ENCODE data around the gene CTNNA1.
"Not testable (repeated sequence)": the region's sequence is repeated elsewhere in the genome, so short reads cannot be mapped to it uniquely, and the experiment has no call there.

Gene CTNNA1

GRCh38 chr5:138712791-138713190, 40.4 kb upstream of the CTNNA1 start:
- Histone ChIP-seq H3K27me3 (ENCODE audit: control insufficient read depth in 5 of 5, insufficient read depth in 4 of 5, low read length in 5 of 5) (peaks cover 0 to 3% (median 0%) of the 10 kb centered on the region in 5 donors), H3K9ac (ENCODE audit: low read length in 5 of 5) (no peak overlapping the region), H3K4me1 (ENCODE audit: control insufficient read depth in 5 of 5, insufficient read depth in 5 of 5, low read length in 5 of 5) (no peaks in the 10 kb centered on the region), H3K4me3 (ENCODE audit: low read depth in 1 of 5, low read length in 5 of 5) (no peak overlapping the region), H3K36me3 (ENCODE audit: control insufficient read depth in 5 of 5, insufficient read depth in 5 of 5, low read length in 5 of 5) (no peaks in the 10 kb centered on the region), H3K9me3 (ENCODE audit: control insufficient read depth in 5 of 5, low read length in 5 of 5) (no peaks in the 10 kb centered on the region), H3K27ac (ENCODE audit: low read depth, low read length) (no peak overlapping the region)

GRCh38 chr5:138713247-138713646, 40.0 kb upstream of the CTNNA1 start:
- Histone ChIP-seq H3K36me3 (ENCODE audit: control insufficient read depth in 5 of 5, insufficient read depth in 5 of 5, low read length in 5 of 5) (no peaks in the 10 kb centered on the region), H3K27me3 (ENCODE audit: control insufficient read depth in 5 of 5, insufficient read depth in 4 of 5, low read length in 5 of 5) (peaks cover 0 to 3% (median 0%) of the 10 kb centered on the region in 5 donors), H3K4me3 (ENCODE audit: low read depth in 1 of 5, low read length in 5 of 5) (no peak overlapping the region), H3K9ac (ENCODE audit: low read length in 5 of 5) (no peak overlapping the region), H3K27ac (ENCODE audit: low read depth, low read length) (no peak overlapping the region), H3K4me1 (ENCODE audit: control insufficient read depth in 5 of 5, insufficient read depth in 5 of 5, low read length in 5 of 5) (no peaks in the 10 kb centered on the region), H3K9me3 (ENCODE audit: control insufficient read depth in 5 of 5, low read length in 5 of 5) (no peaks in the 10 kb centered on the region)

- no peaks in the 10 kb centered on the region for H3K9me3 ChIP-seq (ENCODE audit: control insufficient read depth in 5 of 5, low read length in 5 of 5)
- no peaks in the 10 kb centered on the region for H3K4me1 ChIP-seq (ENCODE audit: control insufficient read depth in 5 of 5, insufficient read depth in 5 of 5, low read length in 5 of 5)
- H3K27me3 ChIP-seq (ENCODE audit: control insufficient read depth in 5 of 5, insufficient read depth in 4 of 5, low read length in 5 of 5), result peaks cover 0 to 3% (median 0%) of the 10 kb centered on the region in 5 donors
- H3K4me3 ChIP-seq (ENCODE audit: low read depth in 1 of 5, low read length in 5 of 5), result no peak overlapping the region
- no peaks in the 10 kb centered on the region for H3K36me3 ChIP-seq (ENCODE audit: control insufficient read depth in 5 of 5, insufficient read depth in 5 of 5, low read length in 5 of 5)
- H3K27ac ChIP-seq (ENCODE audit: low read depth, low read length), result no peak overlapping the region
- H3K9ac ChIP-seq (ENCODE audit: low read length in 5 of 5), result no peak overlapping the region
Observed at GRCh38 chr5:138714694-138715093, 38.5 kb upstream of the CTNNA1 start.

GRCh38 chr5:138715931-138716432, 37.2 kb upstream of the CTNNA1 start:
- H3K9ac ChIP-seq (ENCODE audit: low read length in 5 of 5); H3K27me3 ChIP-seq (ENCODE audit: control insufficient read depth in 5 of 5, insufficient read depth in 4 of 5, low read length in 5 of 5); H3K27ac ChIP-seq (ENCODE audit: low read depth, low read length); H3K4me3 ChIP-seq (ENCODE audit: low read depth in 1 of 5, low read length in 5 of 5); H3K9me3 ChIP-seq (ENCODE audit: control insufficient read depth in 5 of 5, low read length in 5 of 5); H3K36me3 ChIP-seq (ENCODE audit: control insufficient read depth in 5 of 5, insufficient read depth in 5 of 5, low read length in 5 of 5); H3K4me1 ChIP-seq (ENCODE audit: control insufficient read depth in 5 of 5, insufficient read depth in 5 of 5, low read length in 5 of 5): not testable (repeated sequence)

- peaks cover 0 to 3% (median 0%) of the 10 kb centered on the region in 5 donors for H3K27me3 ChIP-seq (ENCODE audit: control insufficient read depth in 5 of 5, insufficient read depth in 4 of 5, low read length in 5 of 5)
- no peak overlapping the region for H3K27ac ChIP-seq (ENCODE audit: low read depth, low read length)
- H3K9me3 ChIP-seq (ENCODE audit: control insufficient read depth in 5 of 5, low read length in 5 of 5), result no peaks in the 10 kb centered on the region
- no peak overlapping the region for H3K4me3 ChIP-seq (ENCODE audit: low read depth in 1 of 5, low read length in 5 of 5)
- H3K36me3 ChIP-seq (ENCODE audit: control insufficient read depth in 5 of 5, insufficient read depth in 5 of 5, low read length in 5 of 5), result no peaks in the 10 kb centered on the region
- no peak overlapping the region for H3K9ac ChIP-seq (ENCODE audit: low read length in 5 of 5)
- H3K4me1 ChIP-seq (ENCODE audit: control insufficient read depth in 5 of 5, insufficient read depth in 5 of 5, low read length in 5 of 5), result no peaks in the 10 kb centered on the region
Observed at GRCh38 chr5:138716456-138716924, 36.7 kb upstream of the CTNNA1 start.

- no peak overlapping the region for H3K4me3 ChIP-seq (ENCODE audit: low read depth in 1 of 5, low read length in 5 of 5)
- H3K27me3 ChIP-seq (ENCODE audit: control insufficient read depth in 5 of 5, insufficient read depth in 4 of 5, low read length in 5 of 5), result peaks cover 0 to 3% (median 0%) of the 10 kb centered on the region in 5 donors
- H3K36me3 ChIP-seq (ENCODE audit: control insufficient read depth in 5 of 5, insufficient read depth in 5 of 5, low read length in 5 of 5), result no peaks in the 10 kb centered on the region
- no peaks in the 10 kb centered on the region for H3K4me1 ChIP-seq (ENCODE audit: control insufficient read depth in 5 of 5, insufficient read depth in 5 of 5, low read length in 5 of 5)
- H3K9me3 ChIP-seq (ENCODE audit: control insufficient read depth in 5 of 5, low read length in 5 of 5), result no peaks in the 10 kb centered on the region
- no peak overlapping the region for H3K27ac ChIP-seq (ENCODE audit: low read depth, low read length)
- no peak overlapping the region for H3K9ac ChIP-seq (ENCODE audit: low read length in 5 of 5)
Observed at GRCh38 chr5:138717399-138717798, 35.8 kb upstream of the CTNNA1 start.

- peaks cover 0 to 3% (median 0%) of the 10 kb centered on the region in 5 donors for H3K27me3 ChIP-seq (ENCODE audit: control insufficient read depth in 5 of 5, insufficient read depth in 4 of 5, low read length in 5 of 5)
- H3K27ac ChIP-seq (ENCODE audit: low read depth, low read length), result no peak overlapping the region
- H3K4me3 ChIP-seq (ENCODE audit: low read depth in 1 of 5, low read length in 5 of 5), result no peak overlapping the region
- no peaks in the 10 kb centered on the region for H3K9me3 ChIP-seq (ENCODE audit: control insufficient read depth in 5 of 5, low read length in 5 of 5)
- H3K9ac ChIP-seq (ENCODE audit: low read length in 5 of 5), result no peak overlapping the region
- no peaks in the 10 kb centered on the region for H3K36me3 ChIP-seq (ENCODE audit: control insufficient read depth in 5 of 5, insufficient read depth in 5 of 5, low read length in 5 of 5)
- H3K4me1 ChIP-seq (ENCODE audit: control insufficient read depth in 5 of 5, insufficient read depth in 5 of 5, low read length in 5 of 5), result peaks cover 0 to 7% (median 6%) of the 10 kb centered on the region in 5 donors
Observed at GRCh38 chr5:138719811-138720210, 33.4 kb upstream of the CTNNA1 start.

- no peaks in the 10 kb centered on the region for H3K9me3 ChIP-seq (ENCODE audit: control insufficient read depth in 5 of 5, low read length in 5 of 5)
- H3K4me1 ChIP-seq (ENCODE audit: control insufficient read depth in 5 of 5, insufficient read depth in 5 of 5, low read length in 5 of 5), result peaks cover 0 to 17% (median 16%) of the 10 kb centered on the region in 5 donors
- no peak overlapping the region for H3K9ac ChIP-seq (ENCODE audit: low read length in 5 of 5)
- no peaks in the 10 kb centered on the region for H3K27me3 ChIP-seq (ENCODE audit: control insufficient read depth in 5 of 5, insufficient read depth in 4 of 5, low read length in 5 of 5)
- H3K27ac ChIP-seq (ENCODE audit: low read depth, low read length), result no peak overlapping the region
- no peak overlapping the region for H3K4me3 ChIP-seq (ENCODE audit: low read depth in 1 of 5, low read length in 5 of 5)
- no peaks in the 10 kb centered on the region for H3K36me3 ChIP-seq (ENCODE audit: control insufficient read depth in 5 of 5, insufficient read depth in 5 of 5, low read length in 5 of 5)
Observed at GRCh38 chr5:138720840-138721239, 32.4 kb upstream of the CTNNA1 start.

GRCh38 chr5:138721979-138722378, 31.2 kb upstream of the CTNNA1 start:
- Histone ChIP-seq H3K9ac (ENCODE audit: low read length in 5 of 5) (no peak overlapping the region), H3K27me3 (ENCODE audit: control insufficient read depth in 5 of 5, insufficient read depth in 4 of 5, low read length in 5 of 5) (no peaks in the 10 kb centered on the region), H3K27ac (ENCODE audit: low read depth, low read length) (no peak overlapping the region), H3K4me3 (ENCODE audit: low read depth in 1 of 5, low read length in 5 of 5) (no peak overlapping the region), H3K4me1 (ENCODE audit: control insufficient read depth in 5 of 5, insufficient read depth in 5 of 5, low read length in 5 of 5) (peaks cover 0 to 23% (median 21%) of the 10 kb centered on the region in 5 donors), H3K36me3 (ENCODE audit: control insufficient read depth in 5 of 5, insufficient read depth in 5 of 5, low read length in 5 of 5) (no peaks in the 10 kb centered on the region), H3K9me3 (ENCODE audit: control insufficient read depth in 5 of 5, low read length in 5 of 5) (no peaks in the 10 kb centered on the region)

GRCh38 chr5:138722544-138723177, 30.6 kb upstream of the CTNNA1 start:
- Histone ChIP-seq H3K27me3 (ENCODE audit: control insufficient read depth in 5 of 5, insufficient read depth in 4 of 5, low read length in 5 of 5) (no peaks in the 10 kb centered on the region), H3K9ac (ENCODE audit: low read length in 5 of 5) (no peak overlapping the region), H3K9me3 (ENCODE audit: control insufficient read depth in 5 of 5, low read length in 5 of 5) (no peaks in the 10 kb centered on the region), H3K4me3 (ENCODE audit: low read depth in 1 of 5, low read length in 5 of 5) (no peak overlapping the region), H3K4me1 (ENCODE audit: control insufficient read depth in 5 of 5, insufficient read depth in 5 of 5, low read length in 5 of 5) (peaks cover 0 to 23% (median 21%) of the 10 kb centered on the region in 5 donors), H3K36me3 (ENCODE audit: control insufficient read depth in 5 of 5, insufficient read depth in 5 of 5, low read length in 5 of 5) (no peaks in the 10 kb centered on the region), H3K27ac (ENCODE audit: low read depth, low read length) (no peak overlapping the region)
